Measurements from ENCODE around the gene UNC119B.
"Not testable (repeated sequence)": the region's sequence is repeated elsewhere in the genome, so short reads cannot be mapped to it uniquely, and the experiment has no call there.

Gene UNC119B

GRCh38 chr12:120710031-120710804, at the start of gene UNC119B:
TSS of gene UNC119B (plus strand) at chr12:120710458. CDS start at chr12:120710475, 17 bp downstream.
- peak; percentile 77 for DNase-seq

DNA sequence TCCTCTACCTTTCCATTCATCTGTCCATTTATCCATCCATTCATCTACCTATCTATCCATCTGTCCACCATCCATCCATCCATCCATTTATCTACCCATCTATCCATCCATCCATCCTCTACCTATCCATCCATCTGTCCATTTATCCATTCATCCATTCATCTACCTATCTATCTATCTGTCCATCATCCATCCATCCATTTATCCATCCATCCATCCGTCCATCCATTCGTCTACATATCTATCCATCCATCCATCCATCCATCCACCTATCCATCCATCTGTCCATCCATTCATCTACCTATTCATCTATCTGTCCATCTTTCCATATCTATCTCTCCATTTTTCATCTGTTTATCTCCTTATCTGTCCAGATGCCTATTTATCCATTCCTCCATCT, 48.8 kb upstream of the UNC119B start:
- DNase-seq = no peak

- DNase-seq = no peak
Measured at GRCh38 chr12:120662879-120663278, 47.4 kb upstream of the UNC119B start.

DNA sequence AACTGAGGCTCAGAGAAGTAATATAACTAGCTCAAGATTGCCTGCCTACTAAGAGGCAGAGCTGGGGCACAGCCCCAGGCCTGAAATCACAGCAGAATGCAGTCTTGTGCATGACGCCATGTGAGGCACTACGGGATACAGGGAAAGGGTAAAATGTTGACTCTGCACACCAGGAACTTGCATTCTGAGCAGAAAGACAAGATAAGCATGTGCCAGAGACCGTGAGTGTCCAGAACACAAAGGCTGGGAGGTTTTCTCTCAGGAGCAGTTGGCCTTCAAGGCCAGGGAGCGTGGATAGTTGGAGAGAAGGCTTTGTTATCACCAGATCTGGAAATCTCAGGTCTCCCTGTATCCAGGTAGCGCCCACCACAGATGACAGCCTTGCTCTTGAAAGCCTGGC, 46.5 kb upstream of the UNC119B start:
- no peak for DNase-seq

DNA sequence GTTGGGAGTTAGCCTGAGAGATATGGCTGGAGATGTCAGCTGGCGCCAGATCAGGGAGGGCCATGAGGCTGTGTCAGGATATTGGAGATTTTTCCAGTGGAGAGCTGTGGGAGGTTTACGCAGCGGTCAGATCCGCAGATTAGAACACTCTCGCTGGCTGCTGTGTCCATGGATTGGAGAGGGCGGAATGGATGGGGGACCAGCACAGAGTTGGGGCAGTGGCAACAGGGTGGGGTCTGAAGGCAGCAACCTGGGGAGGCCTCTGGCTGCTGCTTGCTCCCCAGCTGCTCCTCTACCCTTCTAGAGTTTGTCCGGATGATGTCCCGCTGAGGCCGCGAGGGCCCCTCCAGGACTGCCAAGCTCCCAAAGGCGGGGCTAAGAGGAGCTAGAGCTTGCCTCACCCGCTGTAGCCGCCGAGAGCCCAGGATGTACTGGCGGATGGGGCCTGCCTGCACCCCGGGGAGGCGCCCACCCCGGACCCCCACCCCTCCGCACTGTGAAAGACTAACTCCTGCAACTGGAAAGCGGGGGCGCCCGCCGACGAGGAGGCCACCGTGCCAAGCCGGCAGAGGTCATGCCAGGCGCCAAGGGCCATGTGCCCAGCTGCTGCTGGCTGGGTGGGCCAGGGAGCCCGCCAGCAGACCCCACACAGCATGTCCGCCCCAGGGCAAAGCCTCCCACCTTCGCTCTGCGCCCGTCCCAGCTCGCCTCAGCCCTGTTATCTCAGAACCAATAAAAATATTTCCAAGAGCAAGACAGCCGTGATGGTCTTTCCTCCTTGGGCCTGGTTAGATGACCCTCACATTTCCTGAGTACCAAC, 43.5 kb upstream of the UNC119B start:
- no peak for DNase-seq

- no peak for DNase-seq
Measured at GRCh38 chr12:120668091-120668867, 42.0 kb upstream of the UNC119B start.

- DNase-seq = no peak
Measured at GRCh38 chr12:120668868-120669840, 41.1 kb upstream of the UNC119B start.

DNA sequence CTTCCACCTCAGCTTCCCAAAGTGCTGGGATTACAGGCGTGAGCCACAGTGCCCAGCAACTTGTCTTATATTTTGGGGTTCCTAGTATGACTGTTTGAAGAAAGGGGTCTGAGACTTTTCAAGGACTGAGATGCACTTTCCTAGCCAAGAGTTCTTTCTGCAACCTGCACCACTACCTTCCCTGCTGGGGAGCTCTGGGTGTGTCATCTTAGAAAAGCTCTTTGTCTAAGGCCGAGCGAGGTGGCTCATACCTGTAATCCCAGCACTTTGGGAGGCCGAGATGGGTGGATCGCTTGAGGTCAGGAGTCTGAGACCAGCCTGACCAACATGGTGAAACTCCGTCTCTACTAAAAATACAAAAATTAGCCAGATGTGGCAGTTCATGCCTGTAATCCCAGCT, 40.0 kb upstream of the UNC119B start:
- not testable (repeated sequence) for DNase-seq

DNA sequence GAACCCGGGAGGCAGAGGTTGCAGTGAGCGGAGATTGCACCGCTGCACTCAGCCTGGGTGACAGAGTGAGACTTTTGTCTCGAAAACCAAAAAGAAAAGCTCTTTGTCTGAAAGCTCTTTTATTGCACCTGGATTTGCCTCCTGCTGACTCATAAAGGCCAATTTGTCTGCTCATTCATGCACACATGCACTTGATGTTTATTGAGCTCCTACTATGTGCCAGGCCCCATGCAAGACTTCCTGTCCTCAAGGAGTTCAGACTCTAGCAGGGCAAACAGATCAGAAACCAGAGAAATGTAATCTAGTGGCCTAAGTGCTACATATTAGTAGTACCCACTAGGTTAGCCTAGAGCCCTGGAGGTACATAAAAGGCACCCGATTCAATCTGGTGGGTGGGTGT, 39.6 kb upstream of the UNC119B start:
- DNase-seq = no peak

GRCh38 chr12:120674097-120674636, 36.1 kb upstream of the UNC119B start:
- no peak for DNase-seq

DNA sequence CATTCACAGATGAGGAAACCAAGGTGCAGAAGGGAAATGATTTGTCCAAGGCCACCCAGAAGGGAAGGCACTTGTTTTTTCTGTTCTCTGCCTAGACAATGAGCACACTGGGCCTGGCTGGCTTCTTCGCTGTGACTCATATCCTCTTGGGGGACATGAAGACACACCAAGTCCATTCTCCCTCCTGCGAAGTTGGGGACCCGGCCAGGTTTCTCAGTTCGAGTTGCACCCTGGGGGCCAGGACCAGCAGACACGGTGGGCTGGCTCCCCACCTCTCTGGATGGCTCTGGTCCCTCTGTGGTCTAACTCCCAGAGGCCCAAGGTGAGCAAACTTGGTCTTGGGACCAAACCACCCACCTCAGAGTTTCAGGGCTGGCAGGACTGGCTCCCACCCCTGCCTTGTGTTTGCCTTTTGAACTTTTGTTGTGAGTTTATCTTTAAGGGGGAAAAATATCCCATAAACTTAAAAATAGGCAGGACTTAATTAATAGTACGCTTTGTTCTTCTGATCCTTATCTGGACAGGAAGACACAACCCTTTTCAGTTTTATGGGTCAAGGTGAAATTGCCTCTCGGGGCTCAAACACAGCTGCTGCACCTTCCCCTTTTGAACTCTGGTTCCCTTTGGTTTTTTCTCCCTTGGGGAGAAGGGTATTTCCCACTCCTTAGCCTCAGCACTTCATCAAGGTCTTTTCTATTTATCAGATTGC, 32.3 kb upstream of the UNC119B start:
- DNase-seq = no peak

DNA sequence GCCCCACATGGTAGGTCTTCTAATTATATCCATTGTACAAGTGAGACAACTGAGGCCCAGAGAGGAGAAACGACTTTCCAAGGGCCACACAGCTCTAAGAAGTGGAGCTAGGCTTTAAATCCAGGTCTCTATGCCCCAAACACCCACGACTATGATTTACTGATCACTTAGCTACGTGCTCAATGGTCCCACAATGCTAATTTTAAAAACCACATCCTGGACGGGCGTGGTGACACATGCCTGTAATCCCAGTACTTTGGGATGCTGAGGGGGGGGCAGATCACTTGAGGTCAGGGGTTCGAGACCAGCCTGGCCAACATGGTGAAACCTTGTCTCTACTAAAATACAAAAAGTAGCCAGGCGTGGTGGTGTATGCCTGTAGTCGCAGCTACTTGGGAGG, 31.7 kb upstream of the UNC119B start:
- no peak for DNase-seq

GRCh38 chr12:120680165-120680738, 30.0 kb upstream of the UNC119B start:
- no peak for DNase-seq

GRCh38 chr12:120684523-120684932, 25.7 kb upstream of the UNC119B start:
- DNase-seq = no peak

DNA sequence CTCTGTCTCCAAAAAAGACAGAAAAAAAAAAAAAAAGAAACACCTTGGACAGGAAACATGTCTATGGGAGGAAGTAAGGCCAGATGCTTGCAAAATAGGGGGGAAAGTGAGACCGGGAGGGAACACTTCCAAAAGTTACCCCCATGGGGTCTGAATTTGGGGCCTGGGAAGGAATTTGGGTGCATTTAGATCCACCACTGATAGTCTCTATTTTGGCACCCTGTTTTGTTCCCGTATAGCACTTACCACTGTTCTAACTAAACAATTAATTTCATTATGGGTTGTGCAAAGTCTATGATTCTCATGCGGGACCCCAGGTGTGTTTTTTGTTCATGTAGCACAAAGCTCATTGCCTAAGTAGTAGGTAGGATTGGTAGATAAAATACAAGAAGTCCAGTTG, 24.7 kb upstream of the UNC119B start:
- DNase-seq = no peak

- DNase-seq = peak; percentile 97
Measured at GRCh38 chr12:120686151-120686689, 24.0 kb upstream of the UNC119B start.

DNA sequence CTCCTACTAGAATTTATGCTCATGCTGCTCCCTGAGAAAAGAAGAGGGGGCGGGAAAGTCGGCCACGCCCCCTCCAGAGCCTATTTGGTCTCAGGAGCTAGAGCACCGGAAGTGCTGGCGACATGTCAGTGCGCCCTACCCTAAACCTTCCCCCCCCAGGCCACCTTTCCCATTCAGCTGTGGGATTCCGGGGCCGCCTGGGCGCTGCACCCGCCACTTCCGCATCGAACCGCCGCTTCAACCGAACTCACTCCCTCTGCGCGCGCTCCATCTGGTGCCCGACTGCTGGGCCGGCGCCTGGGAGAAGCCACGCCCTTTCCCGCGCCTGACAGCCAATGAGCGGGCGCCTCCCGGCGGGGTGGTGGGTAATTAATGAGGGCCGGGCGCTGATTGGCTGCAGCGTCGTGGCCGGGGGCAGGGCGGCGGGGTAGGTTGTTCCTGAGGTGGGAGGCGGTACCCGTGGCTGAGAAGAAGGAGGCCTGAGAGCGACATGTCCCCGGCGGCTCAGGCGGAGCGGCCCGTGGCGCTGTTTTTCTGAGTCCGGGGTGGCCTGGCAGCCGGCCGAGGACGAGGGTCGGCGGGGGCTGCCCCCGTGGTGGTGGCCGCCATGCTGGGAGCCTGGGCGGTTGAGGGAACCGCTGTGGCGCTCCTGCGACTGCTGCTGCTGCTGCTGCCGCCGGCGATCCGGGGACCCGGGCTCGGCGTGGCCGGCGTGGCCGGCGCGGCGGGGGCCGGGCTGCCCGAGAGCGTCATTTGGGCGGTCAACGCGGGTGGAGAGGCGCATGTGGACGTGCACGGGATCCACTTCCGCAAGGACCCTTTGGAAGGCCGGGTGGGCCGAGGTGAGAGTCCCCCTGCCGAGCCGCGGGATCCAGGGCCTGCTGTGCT, 23.3 kb upstream of the UNC119B start, which contains the start of gene MLEC:
Gene MLEC (plus strand): TSS at position 460 of the 888 bp plus-strand sequence. CDS start 148 bp downstream, at position 608.
- DNase-seq = peak; percentile 99

DNA sequence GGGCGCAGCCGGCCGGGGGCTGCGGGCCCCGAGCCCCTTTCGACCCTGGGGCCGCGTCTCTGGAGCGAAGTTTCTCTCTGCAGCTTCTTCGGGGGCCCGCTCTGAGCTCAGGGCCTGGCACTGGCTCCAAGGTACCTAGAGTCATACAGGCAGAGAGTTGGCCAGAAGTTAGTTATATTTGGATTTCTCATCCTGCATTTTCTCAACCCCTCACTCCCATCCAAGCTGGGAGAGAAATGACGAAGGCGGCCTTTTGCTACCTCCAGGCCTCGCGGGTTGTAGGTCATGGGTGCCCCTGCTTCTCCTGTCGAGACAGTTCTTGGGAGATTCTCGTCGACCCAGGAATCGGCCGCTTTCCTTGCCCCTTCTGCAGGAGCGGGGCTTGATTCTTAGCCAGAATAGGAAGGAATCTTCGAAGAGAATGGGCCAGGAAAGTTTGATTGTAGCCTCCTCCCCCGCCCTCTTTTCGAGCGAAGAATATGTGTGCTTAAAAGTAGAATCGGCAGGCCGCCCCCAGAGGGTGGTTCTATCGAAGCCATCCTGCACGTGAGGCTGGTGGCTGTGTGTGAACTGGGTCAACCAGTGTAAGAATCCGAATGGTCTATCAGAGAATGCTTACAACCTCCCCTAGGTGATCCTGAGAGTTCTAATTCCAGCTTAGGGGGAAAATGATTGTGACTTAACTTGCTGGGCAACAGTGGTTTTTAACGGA, 22.5 kb upstream of the UNC119B start:
- DNase-seq = peak; percentile 28
